Activated CD8-positive, alpha-beta memory T cell treated with anti-CD3 and anti-CD28 coated beads, Interleukin-2, amount 10 ng/mL, durations not matched to agents 7 days and 5 days (primary cell): ENCODE measurements around the gene FNDC1. TPM values are rescaled to one million over a fixed set of nuclear protein-coding genes. Genes with fewer than 3 reads are reported as not detected.

Experiments used
- ATAC-seq: fragments of 150-1000 bp; cut with Tn5 transposase; one replicate; pipeline ENCODE4 v1.10.0; 2021; ENCODE audit warnings: moderate library complexity
- CTCF ChIA-PET: fragments of 350-600 bp; sonication (Branson Sonifier 250); formaldehyde crosslinking; loops from one replicate; lab custom pipeline; 2021; ENCODE audit warnings: antibody characterized with exemption; lab: Charles Lee
- DNase-seq: peaks from one replicate; pipeline ENCODE4 v3.0.0-alpha.2; 2020
- H3K27ac Mint-ChIP-seq: one replicate; pipeline ENCODE4 v1.8.0; 2021; ENCODE audit warnings: mild to moderate bottlenecking, mixed read lengths
- H3K27me3 Mint-ChIP-seq: one replicate; pipeline ENCODE4 v1.8.0; 2021; ENCODE audit warnings: mixed read lengths
- H3K36me3 Mint-ChIP-seq: one replicate; pipeline ENCODE4 v1.8.0; 2021; ENCODE audit warnings: mild to moderate bottlenecking, mixed read lengths
- H3K4me1 Mint-ChIP-seq: one replicate; pipeline ENCODE4 v1.8.0; 2021; ENCODE audit warnings: mixed read lengths
- H3K4me3 Mint-ChIP-seq: one replicate; pipeline ENCODE4 v1.8.0; 2021; ENCODE audit warnings: mild to moderate bottlenecking, moderate library complexity, mixed read lengths
- H3K9me3 Mint-ChIP-seq: one replicate; pipeline ENCODE4 v1.8.0; 2022; ENCODE audit warnings: low read depth, mixed read lengths
- total RNA-seq, 2 experiments: library from RNA; stranded (reverse); gene quantifications; one replicate each; pipeline ENCODE4 v1.2.3, GENCODE V29; 2021

FNDC1 gene
- total RNA-seq, 2 experiments from 2014 or later: not detected

- no peak for DNase-seq
- Mint-ChIP-seq H3K27ac (no peak overlapping the region), H3K4me3 (no peak overlapping the region), H3K27me3 (peaks cover 42% of the 10 kb centered on the region), H3K9me3 (peaks cover 3% of the 10 kb centered on the region), H3K4me1 (peaks cover 2% of the 10 kb centered on the region), H3K36me3 (peaks cover 2% of the 10 kb centered on the region)
- CTCF ChIA-PET: interaction anchor here (0.9 to 1.3 kb wide), 2 partner anchors 11 to 460 kb away, joined by 4 read pairs; no protein-coding TSS in a partner anchor
- no peak for ATAC-seq
Observed at GRCh38 chr6:159194421-159194820, 25.2 kb downstream of the FNDC1 start.

GRCh38 chr6:159196430-159196975, 27.3 kb downstream of the FNDC1 start:
- H3K4me1 Mint-ChIP-seq: no peaks in the 10 kb centered on the region
- CTCF ChIA-PET: no interaction called here
- peaks cover 48% of the 10 kb centered on the region for H3K27me3 Mint-ChIP-seq

DNA sequence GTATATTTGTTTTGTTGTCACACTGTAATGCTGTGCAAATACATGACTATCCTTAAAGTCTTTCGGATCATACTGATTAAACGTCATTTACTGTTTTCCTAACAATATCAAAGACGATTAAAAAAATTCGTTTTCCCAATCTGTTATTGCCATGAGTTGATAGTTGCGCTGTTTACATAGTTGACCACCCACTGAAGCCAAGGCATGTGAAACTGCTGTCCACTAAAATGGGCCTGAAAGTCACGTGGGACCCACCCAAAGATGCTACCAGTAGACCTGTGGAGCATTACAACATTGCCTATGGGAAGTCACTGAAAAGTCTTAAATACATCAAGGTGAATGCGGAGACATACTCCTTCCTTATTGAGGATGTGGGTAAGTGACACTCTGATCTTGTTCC, 28.1 kb downstream of the FNDC1 start:
- Mint-ChIP-seq H3K4me1 (no peaks in the 10 kb centered on the region), H3K4me3 (no peak overlapping the region), H3K36me3 (no peaks in the 10 kb centered on the region), H3K27me3 (peaks cover 48% of the 10 kb centered on the region), H3K9me3 (no peaks in the 10 kb centered on the region), H3K27ac (no peak overlapping the region)
- ATAC-seq: no peak
- DNase-seq: no peak
- CTCF ChIA-PET: no interaction called here

More at GRCh38 chr6:159196430-159196975, 27.3 kb downstream of the FNDC1 start:
- Mint-ChIP-seq H3K36me3 (no peaks in the 10 kb centered on the region), H3K27ac (no peak overlapping the region), H3K4me3 (no peak overlapping the region), H3K9me3 (no peaks in the 10 kb centered on the region)
- ATAC-seq (no peak), DNase-seq (no peak)

- Mint-ChIP-seq H3K36me3 (no peaks in the 10 kb centered on the region), H3K9me3 (no peaks in the 10 kb centered on the region), H3K27me3 (peaks cover 31% of the 10 kb centered on the region), H3K27ac (no peak overlapping the region), H3K4me3 (no peak overlapping the region), H3K4me1 (peaks cover 9% of the 10 kb centered on the region)
- DNase-seq (no peak), ATAC-seq (no peak)
- CTCF ChIA-PET: no interaction called here
Observed at GRCh38 chr6:159201336-159201735, 32.1 kb downstream of the FNDC1 start.

- peaks cover 18% of the 10 kb centered on the region for H3K27me3 Mint-ChIP-seq
- no peak overlapping the region for H3K4me3 Mint-ChIP-seq
- no peak for ATAC-seq
- H3K9me3 Mint-ChIP-seq: no peaks in the 10 kb centered on the region
- no peak for DNase-seq
- CTCF ChIA-PET: no interaction called here
- H3K27ac Mint-ChIP-seq: no peak overlapping the region
- peaks cover 9% of the 10 kb centered on the region for H3K4me1 Mint-ChIP-seq
- no peaks in the 10 kb centered on the region for H3K36me3 Mint-ChIP-seq
Observed at GRCh38 chr6:159203304-159204005, 34.3 kb downstream of the FNDC1 start.

GRCh38 chr6:159204605-159205004, 35.4 kb downstream of the FNDC1 start:
- peaks cover 13% of the 10 kb centered on the region for H3K27me3 Mint-ChIP-seq
- ATAC-seq (no peak), DNase-seq (no peak)
- CTCF ChIA-PET: no interaction called here
- no peaks in the 10 kb centered on the region for H3K9me3 Mint-ChIP-seq
- H3K4me1 Mint-ChIP-seq: peaks cover 9% of the 10 kb centered on the region
- H3K27ac Mint-ChIP-seq: no peak overlapping the region
- H3K36me3 Mint-ChIP-seq: no peaks in the 10 kb centered on the region
- H3K4me3 Mint-ChIP-seq: no peak overlapping the region

DNA sequence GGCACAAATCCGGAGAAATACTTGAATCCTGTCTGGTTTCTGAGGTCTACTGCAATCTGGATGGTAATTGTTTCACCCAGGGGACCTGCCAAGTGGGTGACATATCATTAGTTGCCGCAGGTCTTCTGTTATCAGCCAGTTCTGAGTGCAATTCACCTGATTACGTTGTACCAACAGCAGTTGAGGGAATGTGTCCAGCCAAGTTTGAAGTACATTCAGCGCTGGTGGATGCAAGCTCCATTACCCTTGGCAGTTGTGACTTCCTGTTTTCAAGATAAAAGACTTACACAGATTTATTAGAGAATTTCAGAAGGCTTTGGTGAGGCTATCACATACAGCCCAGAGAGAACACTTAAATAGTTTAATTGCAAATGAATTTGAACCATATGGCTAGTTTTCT, 42.8 kb downstream of the FNDC1 start:
- H3K9me3 Mint-ChIP-seq: no peaks in the 10 kb centered on the region

DNA sequence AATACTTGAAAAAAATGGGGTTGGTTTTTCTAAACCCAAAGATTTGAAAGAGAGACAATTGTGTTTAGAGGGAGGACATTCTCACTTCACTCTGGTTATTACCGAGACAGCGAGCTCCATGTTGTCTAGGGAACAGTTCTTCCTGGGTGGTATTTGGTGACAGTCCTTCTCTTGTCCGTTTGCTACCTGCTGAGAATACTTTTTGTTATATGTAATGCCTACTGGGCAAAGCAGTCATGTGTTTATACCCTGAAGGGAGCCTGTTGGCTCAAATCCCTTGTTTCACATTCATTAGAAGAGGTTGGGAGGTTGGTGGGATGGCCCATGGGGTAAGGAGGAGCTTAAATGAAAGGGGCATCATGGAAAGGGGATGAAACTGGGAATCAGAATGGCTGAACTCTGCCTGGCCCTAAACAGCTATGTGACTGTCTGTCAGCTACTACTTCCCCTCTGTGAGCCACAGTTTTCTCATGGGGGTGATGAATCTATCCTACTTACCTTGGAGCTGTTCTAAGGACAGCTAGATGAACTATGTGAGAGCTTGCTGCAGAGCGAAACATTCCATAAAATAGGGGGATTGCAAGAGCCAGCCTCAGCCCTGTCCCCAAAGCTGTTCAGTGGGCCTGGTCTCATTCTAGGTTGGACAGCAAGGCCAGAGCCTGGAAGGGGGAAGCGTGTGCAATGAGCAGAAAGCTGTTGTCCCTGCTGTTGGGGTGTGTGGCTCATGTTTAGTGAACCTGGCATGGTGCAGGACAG, 43.5 kb downstream of the FNDC1 start:
- no peak for ATAC-seq
- Mint-ChIP-seq H3K27me3 (peaks cover 2% of the 10 kb centered on the region), H3K9me3 (no peaks in the 10 kb centered on the region), H3K36me3 (no peaks in the 10 kb centered on the region), H3K4me1 (no peaks in the 10 kb centered on the region), H3K27ac (no peak overlapping the region), H3K4me3 (no peak overlapping the region)
- DNase-seq: no peak
- CTCF ChIA-PET: interaction anchor here (1.2 kb wide), 1 partner anchor 78 kb away, joined by 3 read pairs; no protein-coding TSS in a partner anchor

More for the DNA sequence above, 42.8 kb downstream of the FNDC1 start:
- CTCF ChIA-PET: no interaction called here
- DNase-seq: no peak
- no peaks in the 10 kb centered on the region for H3K4me1 Mint-ChIP-seq
- peaks cover 2% of the 10 kb centered on the region for H3K27me3 Mint-ChIP-seq
- H3K27ac Mint-ChIP-seq: no peak overlapping the region
- H3K4me3 Mint-ChIP-seq: no peak overlapping the region
- no peak for ATAC-seq
- H3K36me3 Mint-ChIP-seq: no peaks in the 10 kb centered on the region

DNA sequence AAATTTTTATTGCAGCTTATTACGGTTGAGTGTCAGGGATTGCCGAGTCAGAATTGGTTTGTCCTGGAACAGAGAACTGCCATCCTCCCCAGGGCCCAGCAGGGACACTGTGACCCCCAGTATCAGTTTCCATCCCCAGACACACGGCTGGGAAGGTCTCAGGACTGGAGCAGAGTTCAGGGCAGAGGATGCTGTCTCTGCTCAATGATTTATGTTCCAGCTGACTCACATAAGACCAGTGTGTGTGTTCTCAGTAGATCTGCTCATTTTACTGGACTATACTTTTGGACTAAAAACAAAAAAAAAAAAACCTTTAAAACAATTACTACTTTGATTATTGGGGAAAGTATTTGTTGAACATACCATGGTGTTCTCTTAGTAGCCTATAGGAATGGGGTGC, 44.2 kb downstream of the FNDC1 start:
- Mint-ChIP-seq H3K4me3 (no peak overlapping the region), H3K27ac (no peak overlapping the region), H3K36me3 (no peaks in the 10 kb centered on the region), H3K27me3 (peaks cover 2% of the 10 kb centered on the region), H3K4me1 (no peaks in the 10 kb centered on the region), H3K9me3 (no peaks in the 10 kb centered on the region)
- no peak for ATAC-seq
- no peak for DNase-seq
- CTCF ChIA-PET: interaction anchor here (1.2 kb wide), 1 partner anchor 78 kb away, joined by 3 read pairs; no protein-coding TSS in a partner anchor

- H3K27me3 Mint-ChIP-seq: peaks cover 7% of the 10 kb centered on the region
- CTCF ChIA-PET: interaction anchor here (1.6 kb wide), 1 partner anchor 39 kb away, joined by 5 read pairs; no protein-coding TSS in a partner anchor
- no peak for DNase-seq
- H3K27ac Mint-ChIP-seq: no peak overlapping the region
- no peak overlapping the region for H3K4me3 Mint-ChIP-seq
- H3K4me1 Mint-ChIP-seq: no peaks in the 10 kb centered on the region
- no peaks in the 10 kb centered on the region for H3K9me3 Mint-ChIP-seq
- H3K36me3 Mint-ChIP-seq: no peaks in the 10 kb centered on the region
- ATAC-seq: no peak
Observed at GRCh38 chr6:159214281-159214680, 45.1 kb downstream of the FNDC1 start.

DNA sequence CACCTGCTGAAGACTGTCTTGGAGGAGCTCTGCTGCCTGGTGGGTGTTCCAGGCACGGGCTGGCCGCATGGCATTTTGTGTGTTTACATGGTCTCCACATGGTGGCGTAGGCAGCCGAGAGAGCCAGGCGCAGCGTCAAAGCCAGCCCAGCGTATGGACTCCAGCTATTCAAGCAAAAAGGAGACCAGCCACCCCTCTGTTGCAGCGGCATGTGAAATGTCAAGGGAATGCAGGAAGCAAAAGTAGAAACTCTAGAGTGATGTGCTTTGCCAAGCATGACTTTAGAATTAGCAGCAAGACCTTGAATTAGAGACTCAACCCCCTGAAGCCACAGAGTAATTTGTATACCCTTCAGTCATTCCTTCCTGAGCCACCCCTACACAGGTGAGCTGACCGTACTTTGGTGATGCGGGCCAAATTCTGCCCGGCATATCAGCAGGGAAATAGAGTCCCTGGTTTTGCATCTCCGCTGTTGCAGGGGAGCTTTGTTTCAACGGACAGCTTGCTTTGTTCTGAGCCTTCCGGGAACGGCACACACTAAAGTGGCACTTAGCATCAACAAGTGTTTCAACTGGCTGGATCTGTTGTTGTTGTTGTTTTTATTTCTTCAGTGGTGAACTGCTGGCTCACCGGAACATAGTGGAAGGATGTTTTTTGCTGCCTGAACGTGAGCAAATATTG, 48.5 kb downstream of the FNDC1 start:
- peaks cover 28% of the 10 kb centered on the region for H3K27me3 Mint-ChIP-seq
- ATAC-seq (no peak), DNase-seq (no peak)
- H3K4me3 Mint-ChIP-seq: no peak overlapping the region
- peaks cover 5% of the 10 kb centered on the region for H3K4me1 Mint-ChIP-seq
- no peaks in the 10 kb centered on the region for H3K36me3 Mint-ChIP-seq
- no peaks in the 10 kb centered on the region for H3K9me3 Mint-ChIP-seq
- CTCF ChIA-PET: interaction anchor here (0.6 kb wide), 1 partner anchor 1737 kb away, joined by 4 read pairs; no protein-coding TSS in a partner anchor
- no peak overlapping the region for H3K27ac Mint-ChIP-seq

DNA sequence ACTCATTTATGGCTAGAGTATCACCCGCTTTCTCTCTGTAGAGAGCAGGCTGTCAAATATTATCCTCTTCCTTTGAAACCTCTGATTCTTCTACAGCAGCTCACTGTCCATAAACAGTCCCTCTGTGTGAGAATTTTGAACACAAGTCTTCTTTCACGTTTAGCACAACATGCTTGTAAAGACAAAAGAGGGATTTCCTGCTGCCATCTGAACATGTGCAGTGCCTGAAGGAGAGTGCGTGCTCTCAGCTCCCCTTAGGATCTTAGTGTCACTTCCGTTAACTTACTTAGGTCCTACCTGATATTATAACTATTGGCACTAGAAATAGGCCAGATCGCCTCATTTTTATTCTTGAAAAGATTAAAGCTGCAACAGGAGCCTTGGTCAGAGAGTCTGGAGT, 50.9 kb downstream of the FNDC1 start:
- CTCF ChIA-PET: no interaction called here
- Mint-ChIP-seq H3K4me1 (peaks cover 5% of the 10 kb centered on the region), H3K9me3 (no peaks in the 10 kb centered on the region), H3K36me3 (no peaks in the 10 kb centered on the region), H3K27me3 (peaks cover 42% of the 10 kb centered on the region), H3K4me3 (no peak overlapping the region), H3K27ac (no peak overlapping the region)
- DNase-seq (no peak), ATAC-seq (no peak)

- no peak for DNase-seq
- no peak overlapping the region for H3K27ac Mint-ChIP-seq
- no peak overlapping the region for H3K4me3 Mint-ChIP-seq
- H3K9me3 Mint-ChIP-seq: no peaks in the 10 kb centered on the region
- CTCF ChIA-PET: no interaction called here
- H3K27me3 Mint-ChIP-seq: peaks cover 51% of the 10 kb centered on the region
- no peaks in the 10 kb centered on the region for H3K36me3 Mint-ChIP-seq
- peaks cover 5% of the 10 kb centered on the region for H3K4me1 Mint-ChIP-seq
- no peak for ATAC-seq
Observed at GRCh38 chr6:159221486-159222170, 52.4 kb downstream of the FNDC1 start.
